ENCODE measurements around the gene ARMC5.

The ARMC5 gene

DNA sequence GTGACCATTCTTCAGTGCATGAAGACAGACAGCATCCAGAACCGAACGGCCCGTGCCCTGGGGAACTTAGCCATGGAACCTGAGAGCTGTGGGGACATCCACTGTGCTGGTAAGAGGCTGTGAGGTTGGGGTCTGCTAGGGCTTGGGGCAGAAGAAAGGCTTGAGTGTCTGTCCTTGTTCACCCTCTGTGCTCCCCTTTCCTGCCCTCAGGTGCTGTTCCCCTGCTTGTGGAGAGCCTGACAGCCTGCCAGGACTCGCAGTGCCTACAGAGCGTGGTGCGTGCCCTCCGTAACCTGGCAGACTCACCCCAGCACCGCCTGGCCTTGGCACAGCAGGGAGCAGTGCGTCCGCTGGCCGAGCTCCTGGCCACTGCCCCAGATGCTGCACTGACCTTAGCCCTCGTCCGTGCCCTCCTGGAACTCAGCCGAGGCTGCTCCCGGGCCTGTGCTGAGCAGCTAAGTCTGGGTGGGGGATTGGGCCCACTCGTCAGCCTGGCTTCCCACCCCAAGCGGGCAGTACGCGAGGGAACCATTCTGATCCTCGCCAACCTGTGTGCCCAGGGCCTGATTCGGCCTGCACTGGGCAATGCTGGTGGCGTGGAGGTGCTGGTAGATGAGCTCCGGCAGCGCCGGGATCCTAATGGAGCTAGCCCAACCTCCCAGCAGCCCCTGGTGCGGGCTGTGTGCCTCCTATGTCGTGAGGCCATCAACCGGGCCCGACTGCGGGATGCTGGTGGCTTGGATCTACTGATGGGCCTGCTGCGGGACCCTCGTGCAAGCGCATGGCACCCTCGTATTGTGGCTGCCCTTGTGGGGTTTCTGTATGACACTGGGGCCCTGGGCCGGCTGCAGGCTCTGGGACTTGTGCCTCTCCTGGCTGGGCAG, 2.9 kb downstream of the ARMC5 start:
- no peak for DNase-seq

DNA sequence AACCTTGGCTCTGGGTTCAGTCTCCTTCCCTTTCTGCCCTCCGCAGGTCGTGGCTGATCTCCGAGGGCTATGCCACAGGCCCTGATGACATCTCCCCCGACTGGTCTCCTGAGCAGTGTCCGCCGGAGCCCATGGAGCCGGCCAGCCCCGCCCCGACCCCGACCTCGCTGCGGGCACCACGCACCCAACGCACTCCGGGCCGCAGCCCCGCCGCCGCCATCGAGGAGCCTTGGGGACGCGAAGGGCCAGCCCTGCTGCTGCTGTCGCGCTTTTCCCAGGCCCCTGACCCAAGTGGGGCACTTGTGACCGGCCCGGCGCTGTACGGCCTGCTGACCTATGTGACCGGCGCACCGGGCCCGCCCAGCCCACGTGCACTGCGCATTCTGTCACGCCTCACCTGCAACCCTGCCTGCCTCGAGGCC, 5.1 kb downstream of the ARMC5 start:
- no peak for DNase-seq

DNA sequence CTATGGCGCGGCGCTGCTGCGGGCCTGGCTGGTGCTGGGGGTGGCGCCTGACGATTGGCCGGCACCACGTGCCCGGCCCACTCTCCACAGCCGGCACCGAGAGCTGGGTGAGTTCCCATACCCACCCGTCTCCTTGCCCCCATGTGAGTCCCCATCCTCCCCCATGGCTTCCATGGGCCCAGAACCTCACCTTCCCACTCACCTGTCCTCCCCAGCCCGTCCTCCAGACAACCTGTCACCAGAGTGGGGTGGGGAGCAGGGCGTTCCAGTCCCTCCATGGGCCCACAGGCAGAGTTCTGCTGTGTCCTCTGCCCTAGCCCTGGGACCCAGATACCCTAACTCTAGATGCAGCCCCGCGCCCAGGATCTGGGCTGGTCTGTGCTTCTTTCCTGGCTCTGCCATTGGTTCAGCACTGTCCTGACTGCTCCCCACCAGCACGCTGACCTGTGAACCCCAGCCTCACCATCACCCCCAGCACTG, 5.5 kb downstream of the ARMC5 start:
- no peak for DNase-seq

DNA sequence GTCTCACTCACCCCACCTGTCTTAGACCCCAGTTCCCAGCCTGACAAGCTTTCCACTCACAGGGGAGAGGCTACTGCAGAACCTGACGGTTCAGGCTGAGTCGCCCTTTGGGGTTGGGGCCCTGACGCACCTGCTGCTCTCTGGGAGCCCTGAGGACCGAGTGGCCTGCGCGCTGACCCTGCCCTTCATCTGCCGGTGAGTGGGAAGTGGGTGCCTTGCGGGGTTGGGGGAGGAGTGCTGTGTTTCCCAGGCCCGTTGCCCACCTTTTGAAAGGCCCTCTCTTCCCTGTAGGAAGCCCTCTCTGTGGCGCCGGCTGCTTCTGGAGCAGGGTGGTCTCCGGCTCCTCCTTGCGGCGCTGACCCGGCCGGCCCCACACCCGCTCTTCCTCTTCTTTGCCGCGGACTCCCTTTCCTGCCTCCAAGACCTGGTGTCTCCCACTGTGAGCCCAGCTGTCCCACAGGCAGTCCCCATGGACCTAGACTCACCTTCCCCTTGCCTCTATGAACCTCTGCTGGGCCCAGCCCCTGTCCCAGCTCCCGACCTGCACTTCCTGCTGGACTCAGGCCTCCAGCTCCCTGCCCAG, 6.6 kb downstream of the ARMC5 start:
- DNase-seq = no peak

DNA sequence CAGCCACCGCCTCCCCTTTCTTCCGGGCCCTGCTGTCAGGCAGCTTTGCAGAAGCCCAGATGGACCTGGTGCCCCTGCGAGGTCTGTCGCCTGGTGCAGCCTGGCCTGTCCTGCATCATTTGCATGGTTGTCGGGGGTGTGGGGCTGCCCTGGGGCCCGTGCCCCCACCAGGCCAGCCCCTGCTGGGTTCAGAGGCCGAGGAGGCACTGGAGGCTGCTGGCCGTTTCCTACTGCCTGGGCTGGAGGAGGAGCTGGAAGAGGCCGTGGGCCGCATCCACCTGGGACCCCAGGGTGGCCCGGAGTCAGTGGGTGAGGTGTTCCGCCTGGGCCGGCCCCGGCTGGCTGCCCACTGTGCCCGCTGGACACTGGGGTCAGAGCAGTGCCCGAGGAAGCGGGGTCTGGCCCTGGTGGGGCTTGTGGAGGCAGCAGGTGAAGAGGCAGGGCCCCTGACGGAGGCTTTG, 7.1 kb downstream of the ARMC5 start:
- no peak for DNase-seq

DNA sequence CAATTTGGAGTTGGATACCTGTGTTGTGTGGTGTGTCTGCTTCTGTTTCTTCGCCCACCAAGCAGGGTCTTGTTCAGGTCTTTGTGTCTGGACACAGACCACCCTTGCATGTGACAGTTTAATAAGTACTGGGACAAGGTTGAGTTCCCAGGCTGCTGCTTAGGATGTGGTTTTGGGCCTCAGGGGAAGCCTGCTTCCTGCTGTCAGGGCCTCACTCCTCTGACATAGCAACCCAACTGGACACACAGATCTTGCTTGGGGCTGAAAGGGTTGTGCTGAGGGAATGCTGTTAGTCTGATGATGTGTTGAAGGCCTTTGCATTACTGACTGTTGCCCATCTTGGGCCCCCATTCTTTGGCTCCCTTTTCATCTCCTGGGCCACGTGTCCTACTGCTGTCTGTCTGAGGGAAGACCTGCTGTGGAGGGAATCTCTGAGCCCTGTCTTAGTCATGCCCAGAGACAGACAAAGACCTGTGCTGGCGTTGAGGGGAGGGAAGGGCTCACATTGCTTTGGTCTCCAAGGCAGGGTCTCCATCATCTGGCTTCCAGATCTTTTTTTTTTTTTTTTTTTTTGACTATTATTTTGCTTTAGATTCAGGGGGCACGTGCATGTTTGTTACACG, 8.0 kb downstream of the ARMC5 start:
- no peak for DNase-seq

DNA sequence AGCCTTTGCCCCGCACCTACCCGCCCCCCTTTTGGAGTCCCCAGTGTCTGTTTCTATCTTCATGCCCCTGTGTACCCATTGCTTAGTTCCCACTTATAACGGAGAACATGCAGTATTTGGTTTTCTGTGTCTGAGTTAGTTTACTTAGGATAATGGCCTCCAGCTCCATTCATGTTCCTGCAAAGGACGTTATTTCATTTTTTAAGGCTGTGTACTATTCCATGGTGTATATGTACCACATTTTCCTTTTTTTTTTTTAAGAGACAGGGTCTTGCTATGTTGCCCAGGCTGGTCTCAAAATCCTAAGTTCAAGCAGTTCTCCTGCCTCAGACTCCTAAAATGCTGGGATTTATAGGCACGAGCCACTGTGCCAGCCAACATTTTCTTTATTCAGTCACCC, 8.6 kb downstream of the ARMC5 start:
- no peak for DNase-seq

DNA sequence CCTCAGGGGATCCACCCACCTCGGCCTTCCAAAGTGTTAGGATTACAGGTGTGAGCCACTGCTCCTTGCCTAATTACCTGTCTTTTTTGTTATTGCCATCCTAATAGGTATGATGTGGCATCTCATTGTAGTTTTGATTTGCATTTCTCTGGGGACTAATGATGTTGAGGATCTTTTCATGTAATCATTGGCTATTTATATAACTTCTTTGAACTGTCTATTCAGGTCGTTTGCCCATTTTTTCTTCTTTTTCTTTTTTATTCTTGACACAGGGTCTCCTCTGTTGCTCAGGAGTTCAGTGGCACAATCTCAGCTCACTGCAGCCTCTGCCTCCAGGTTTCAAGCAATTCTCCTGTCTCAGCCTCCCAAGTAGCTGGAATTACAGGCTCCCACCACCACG, 11.3 kb downstream of the ARMC5 start:
- no peak for DNase-seq

DNA sequence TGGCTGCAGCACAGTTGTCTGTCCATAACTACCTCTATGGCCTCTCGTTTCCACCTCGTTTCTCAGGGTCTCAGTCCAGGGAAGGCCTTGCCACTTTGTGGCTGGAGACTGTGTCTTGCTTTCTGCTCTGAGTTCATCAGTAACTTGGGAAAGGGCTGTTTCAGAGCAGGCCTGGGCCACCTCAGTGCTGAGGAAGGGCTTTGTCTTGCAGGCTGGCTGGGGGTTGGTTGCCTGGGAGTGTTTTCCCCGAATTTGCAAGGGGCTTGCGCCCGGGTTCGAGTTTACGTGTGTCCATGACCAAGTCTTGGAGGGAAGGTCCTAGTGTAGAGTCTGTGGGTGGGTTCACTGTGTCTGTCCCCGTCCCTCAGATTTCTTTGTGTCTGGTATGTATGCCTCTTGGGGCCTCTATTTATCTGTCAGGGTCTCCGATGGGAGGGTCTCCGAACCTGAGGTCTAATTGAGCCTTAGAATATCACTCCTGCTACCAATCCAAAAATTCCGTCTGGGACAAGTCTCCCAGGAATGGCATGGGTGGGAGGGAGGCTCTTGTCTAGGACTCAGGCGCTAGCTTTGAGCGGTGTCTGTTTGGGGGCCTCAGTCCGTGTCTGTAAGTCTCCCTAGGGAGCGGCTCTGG, 12.1 kb downstream of the ARMC5 start:
- DNase-seq = no peak

DNA sequence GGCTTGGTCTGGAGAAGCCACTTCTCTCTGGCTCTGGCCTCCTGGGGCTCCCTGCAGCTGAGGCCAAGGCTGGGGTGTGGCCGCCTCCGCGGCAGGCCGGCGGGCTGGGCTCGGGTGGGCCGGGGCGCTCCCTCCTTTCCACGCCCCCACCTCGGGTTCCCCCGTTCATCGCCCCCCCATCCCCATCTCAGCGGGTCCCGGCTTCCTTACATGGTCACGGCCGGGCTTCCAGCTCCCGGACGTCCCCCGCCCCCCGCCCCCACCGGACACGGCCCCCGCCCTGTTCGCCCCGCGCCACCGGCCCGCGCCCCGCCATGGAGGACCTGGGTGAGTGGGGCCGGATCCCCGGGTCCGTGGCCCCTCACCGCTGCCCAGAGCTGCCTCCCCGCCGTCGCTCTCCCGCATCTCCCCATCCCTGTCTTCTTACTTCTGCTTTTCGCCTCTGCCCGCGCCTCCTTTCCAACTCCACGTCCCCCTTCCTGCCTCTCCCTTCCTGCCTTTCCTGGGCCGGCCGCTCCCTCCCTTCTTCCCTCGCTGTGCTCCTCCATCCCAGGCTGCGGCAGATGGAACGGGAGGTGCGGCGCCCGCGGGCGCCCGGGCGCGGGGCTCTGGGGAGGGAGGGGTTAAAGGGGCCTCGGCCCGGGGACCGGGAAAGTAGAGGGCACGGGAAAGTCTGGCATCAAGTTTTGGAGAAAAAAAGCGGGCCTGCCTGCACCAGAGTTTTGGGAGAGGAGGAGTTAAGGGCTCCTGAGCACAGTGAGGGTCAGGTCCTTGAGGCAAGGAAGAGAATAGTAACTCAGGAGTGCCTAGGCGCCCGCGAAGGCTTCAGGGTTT, 12.8 kb downstream of the ARMC5 start, which contains the start of gene TGFB1I1:
Gene TGFB1I1, plus strand, starts transcription at position 278 of the 834 bp plus-strand sequence. Its CDS starts 37 bp downstream, at position 315.
- DNase-seq = peak; percentile 31

DNA sequence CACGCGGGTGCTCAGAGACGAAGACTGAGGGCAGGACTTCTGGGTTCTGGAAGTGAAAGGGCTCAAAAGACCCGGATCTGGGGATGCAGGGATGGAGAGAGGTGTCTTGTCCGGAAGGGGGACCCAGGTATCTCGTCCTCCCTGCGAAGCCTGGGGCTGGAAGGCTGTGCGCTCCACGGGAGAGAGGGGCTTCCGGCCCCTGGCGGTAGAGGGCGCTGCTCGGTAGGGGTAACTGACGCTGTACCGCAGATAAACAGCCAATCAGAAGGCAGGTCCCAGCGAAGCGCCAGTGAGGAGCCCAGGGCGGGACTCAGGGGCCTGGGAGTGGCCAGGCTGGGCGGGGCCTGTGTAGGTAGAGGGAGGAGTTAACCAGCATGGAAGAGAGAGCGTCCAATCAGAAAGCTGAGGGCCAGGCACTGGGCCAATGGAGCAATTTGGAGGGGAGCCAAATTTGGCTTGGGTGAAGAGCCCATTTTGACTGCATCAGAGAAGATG, 13.5 kb downstream of the ARMC5 start:
- peak; percentile 17 for DNase-seq

DNA sequence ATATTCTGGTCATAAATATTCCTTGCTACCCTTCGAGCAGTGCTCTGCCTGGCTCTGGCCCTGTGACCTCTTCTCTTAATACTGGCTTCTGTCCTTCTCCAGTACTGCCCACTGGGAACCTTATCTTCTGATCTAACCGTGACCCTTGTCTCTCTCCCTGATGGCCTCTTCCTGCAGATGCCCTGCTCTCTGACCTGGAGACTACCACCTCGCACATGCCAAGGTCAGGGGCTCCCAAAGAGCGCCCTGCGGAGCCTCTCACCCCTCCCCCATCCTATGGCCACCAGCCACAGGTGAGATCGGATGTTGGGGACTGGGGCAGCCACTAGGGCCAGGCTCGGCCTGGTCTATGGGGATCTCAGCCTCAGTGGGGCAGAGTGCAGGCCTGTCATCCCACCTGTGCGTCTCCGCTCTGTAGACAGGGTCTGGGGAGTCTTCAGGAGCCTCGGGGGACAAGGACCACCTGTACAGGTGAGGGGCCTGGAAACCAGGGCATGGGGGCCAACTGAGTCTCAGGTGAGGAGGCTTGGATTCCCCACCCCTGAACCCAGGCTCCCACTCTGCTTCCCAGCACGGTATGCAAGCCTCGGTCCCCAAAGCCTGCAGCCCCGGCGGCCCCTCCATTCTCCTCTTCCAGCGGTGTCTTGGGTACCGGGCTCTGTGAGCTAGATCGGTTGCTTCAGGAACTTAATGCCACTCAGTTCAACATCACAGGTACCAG, 14.1 kb downstream of the ARMC5 start:
- DNase-seq = no peak

DNA sequence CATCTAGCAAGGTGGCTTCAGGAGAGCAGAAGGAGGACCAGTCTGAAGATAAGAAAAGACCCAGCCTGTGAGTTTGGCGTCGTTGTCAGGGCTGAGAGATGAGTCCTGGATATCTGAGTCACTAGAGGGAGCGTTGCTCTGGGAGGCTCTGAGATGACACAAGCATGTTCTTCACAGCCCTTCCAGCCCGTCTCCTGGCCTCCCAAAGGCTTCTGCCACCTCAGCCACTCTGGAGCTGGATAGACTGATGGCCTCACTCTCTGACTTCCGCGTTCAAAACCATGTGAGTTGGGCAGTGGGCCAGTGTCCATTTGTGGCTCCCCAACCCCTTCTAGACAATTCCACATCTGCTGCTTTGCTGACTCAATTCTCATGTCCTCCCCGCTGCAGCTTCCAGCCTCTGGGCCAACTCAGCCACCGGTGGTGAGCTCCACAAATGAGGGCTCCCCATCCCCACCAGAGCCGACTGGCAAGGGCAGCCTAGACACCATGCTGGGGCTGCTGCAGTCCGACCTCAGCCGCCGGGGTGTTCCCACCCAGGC, 14.9 kb downstream of the ARMC5 start:
- DNase-seq = no peak

DNA sequence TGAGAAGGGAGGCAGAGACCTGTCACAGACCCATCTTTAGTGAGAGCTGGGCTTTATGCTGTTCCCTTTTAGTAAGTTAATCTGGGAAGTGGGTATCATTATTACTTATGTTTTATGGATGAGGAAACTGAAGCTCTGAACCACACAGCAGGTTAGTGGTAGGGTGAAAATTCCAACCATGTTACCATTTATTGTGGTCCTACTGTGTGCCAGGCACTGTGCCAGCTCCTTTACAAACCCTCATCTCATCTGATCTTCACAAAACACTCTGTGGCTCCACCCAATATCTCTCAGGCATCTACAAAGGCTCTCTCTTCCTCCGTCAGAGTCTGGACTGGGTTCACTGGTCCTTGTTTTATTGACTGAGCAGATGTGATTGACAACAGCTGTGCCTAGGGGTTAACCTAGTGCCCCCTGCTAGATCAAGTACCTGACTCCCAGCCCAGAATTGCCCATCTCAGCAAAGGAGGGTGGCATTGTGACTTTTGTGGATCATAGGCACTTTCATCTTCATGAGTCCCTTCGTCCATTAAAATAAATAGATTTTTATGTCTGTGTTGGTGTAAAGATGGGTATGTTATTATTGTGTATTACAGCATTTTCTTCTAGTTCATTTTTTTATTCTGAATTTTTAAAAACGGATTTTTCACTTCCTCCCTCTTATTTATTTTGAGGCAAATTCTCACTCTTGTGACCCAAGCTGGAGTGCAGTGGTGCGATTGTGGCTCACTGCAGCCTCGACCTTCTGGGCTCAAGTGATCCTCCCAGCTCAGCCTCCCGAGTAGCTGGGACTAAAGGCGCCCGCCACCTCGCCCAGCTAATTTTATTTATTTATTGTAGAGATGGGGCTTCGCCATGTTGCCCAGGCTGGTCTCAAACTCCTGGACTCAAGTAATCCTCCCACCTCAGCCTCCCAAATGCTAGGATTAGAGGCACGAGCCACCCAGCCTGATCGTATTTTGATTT, 15.8 kb downstream of the ARMC5 start:
- DNase-seq = no peak

DNA sequence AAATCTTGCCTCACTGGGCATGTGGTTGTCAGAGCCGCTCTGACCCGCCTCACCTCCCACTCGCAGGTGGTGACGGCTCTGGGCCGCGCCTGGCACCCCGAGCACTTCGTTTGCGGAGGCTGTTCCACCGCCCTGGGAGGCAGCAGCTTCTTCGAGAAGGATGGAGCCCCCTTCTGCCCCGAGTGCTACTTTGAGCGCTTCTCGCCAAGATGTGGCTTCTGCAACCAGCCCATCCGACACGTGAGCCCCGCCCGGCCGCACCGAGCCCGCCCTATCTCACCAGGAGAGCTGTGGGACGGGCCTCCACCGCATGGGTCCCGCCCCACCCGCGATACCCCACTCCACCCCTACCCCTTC, 16.6 kb downstream of the ARMC5 start:
- DNase-seq = no peak

DNA sequence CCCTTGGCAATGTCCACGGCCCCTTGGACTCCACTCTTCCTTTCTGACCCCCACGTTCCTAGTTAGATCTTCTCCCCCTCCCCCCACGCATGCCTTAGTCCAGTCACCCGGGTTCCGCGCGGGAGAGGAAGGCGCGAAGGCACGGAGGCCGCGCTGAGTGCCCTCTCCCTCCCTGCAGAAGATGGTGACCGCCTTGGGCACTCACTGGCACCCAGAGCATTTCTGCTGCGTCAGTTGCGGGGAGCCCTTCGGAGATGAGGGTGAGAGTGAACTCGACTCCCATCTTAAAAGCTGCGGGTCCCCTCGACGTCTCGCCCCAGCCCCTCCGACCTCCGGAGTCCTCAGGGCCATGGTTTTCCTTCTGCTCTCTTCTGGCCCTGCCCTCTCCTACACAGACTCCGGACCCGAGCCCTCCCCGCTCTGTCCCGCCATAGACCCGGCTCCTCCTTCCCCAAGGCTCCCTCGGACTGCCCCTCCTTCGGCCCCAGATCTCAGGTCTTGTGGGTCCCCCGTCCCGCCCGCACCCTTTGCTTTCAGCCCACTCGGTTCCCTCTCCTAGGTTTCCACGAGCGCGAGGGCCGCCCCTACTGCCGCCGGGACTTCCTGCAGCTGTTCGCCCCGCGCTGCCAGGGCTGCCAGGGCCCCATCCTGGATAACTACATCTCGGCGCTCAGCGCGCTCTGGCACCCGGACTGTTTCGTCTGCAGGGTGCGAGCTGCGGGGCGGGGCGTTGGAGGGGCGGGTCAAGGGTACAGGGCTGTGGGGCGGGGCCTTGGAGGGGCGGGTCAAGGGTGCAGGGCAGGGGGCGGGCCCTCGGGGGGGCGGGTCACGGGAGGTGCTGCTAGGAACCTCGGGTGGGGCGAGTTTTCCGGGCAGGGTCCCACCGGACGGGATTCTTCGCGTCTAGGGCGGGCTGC, 17.3 kb downstream of the ARMC5 start:
- no peak for DNase-seq

DNA sequence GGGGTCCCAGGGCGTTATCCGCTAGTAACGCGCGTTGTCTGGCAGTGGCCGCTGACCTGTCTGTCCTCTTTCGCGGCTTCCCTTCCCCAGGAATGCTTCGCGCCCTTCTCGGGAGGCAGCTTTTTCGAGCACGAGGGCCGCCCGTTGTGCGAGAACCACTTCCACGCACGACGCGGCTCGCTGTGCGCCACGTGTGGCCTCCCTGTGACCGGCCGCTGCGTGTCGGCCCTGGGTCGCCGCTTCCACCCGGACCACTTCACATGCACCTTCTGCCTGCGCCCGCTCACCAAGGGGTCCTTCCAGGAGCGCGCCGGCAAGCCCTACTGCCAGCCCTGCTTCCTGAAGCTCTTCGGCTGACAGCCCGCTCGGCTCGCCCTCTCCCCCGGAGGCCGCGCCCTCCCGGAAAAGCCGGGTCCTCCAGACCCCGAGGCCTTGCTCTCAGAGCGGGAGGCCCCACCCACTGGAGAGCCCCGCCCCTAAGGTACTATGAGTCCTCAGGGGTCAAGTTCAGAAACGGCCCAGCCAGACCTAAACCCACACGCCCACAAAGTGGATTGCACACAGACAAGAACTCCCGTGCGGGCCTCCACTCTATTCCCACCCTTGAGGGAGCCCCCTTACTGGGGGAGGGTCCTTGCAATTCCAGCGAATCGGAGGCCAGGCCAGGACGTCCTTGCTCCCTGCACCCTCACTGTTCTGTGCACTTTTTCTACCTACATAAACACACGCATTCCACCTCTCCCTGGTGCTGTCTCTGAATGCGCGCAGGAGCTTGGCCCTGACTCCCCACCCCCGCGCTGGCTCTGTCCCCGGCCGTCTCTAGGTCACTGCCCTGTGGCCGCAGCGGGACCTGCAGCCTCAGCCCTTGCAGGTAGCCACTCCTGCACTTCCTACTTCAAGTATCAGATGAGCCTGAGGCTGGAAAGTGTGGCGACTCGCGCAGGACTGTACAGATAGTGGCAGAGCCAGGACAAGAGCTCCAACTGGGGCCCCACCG, 18.2 kb downstream of the ARMC5 start:
- no peak for DNase-seq

DNA sequence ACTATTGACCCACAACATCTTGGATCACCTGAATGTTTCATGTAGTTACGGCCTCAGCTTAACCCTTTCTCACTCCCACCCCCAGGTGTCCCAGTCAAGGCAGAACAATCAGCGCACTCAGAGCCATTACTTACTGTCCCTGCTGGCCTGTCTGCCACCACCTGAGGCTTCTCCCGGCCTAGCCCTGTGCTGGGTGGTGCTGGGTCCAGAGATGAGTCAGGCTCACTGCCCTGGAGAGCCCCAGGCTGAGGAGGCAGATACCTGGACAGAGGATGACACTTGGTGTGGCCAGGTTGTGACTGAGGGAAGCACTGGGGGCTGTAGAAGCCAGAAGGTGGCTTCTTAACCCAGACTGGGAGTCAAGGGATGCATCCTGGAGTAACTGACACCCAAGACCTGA, 19.7 kb downstream of the ARMC5 start:
- DNase-seq = no peak

Data from NCI-H2227 treated with DMSO at 0.1 percent for 48 hours (cell line).